Stimulated activated CD4-positive, alpha-beta T cell treated with anti-CD3 and anti-CD28 coated beads, Interleukin-1b, Interleukin-23, amount 100 ng/mL, for 4 hours (primary cell): Measurements from ENCODE around the gene PMF1.
A peak's percentile ranks its signal among the peaks of the same experiment; 100 is the strongest.
"Not testable (repeated sequence)": the region's sequence is repeated elsewhere in the genome, so short reads cannot be mapped to it uniquely, and the experiment has no call there.

Source experiments
- DNase-seq, 2 donors: peaks; one replicate each; pipeline ENCODE4 v3.0.0-alpha.2; 2020; ENCODE audit warnings: low read depth in 2 of 2

The PMF1 gene

GRCh38 chr1:156196445-156196844 lies 16.4 kb upstream of the PMF1 start:
- no peak for DNase-seq

- no peak for DNase-seq
These were observed 13.9 kb upstream of the PMF1 start for GRCh38 chr1:156198831-156199349.

- DNase-seq = no peak
These were observed 12.8 kb upstream of the PMF1 start for GRCh38 chr1:156200044-156200443.

- no peak for DNase-seq
These were observed 9.5 kb upstream of the PMF1 start for GRCh38 chr1:156203331-156203730.

GRCh38 chr1:156204686-156205085 lies 8.1 kb upstream of the PMF1 start:
- DNase-seq = no peak

GRCh38 chr1:156211243-156211642 lies 1.6 kb upstream of the PMF1 start:
- no peak for DNase-seq

GRCh38 chr1:156212130-156212529 lies 677 bp upstream of the PMF1 start:
- DNase-seq = no peak

GRCh38 chr1:156213644-156213966 lies 798 bp downstream of the PMF1 start:
- DNase-seq = no peak

GRCh38 chr1:156214024-156214748 lies 1.4 kb downstream of the PMF1 start:
- DNase-seq = no peak

- DNase-seq = not testable (repeated sequence)
These were observed 3.7 kb downstream of the PMF1 start for GRCh38 chr1:156216361-156217086.

- peak in 1 of 2 donors; percentile 46 for DNase-seq
These were observed 5.1 kb downstream of the PMF1 start for GRCh38 chr1:156217871-156218270.

GRCh38 chr1:156220226-156220625 lies 7.4 kb downstream of the PMF1 start:
- no peak for DNase-seq

- DNase-seq = no peak
These were observed 9.3 kb downstream of the PMF1 start for GRCh38 chr1:156221986-156222692.

GRCh38 chr1:156225677-156226014 lies 12.8 kb downstream of the PMF1 start:
- DNase-seq = no peak

- no peak for DNase-seq
These were observed 13.3 kb downstream of the PMF1 start for GRCh38 chr1:156226116-156226538.

- no peak for DNase-seq
These were observed 14.0 kb downstream of the PMF1 start for GRCh38 chr1:156226782-156227181.

- no peak for DNase-seq
These were observed 15.7 kb downstream of the PMF1 start for GRCh38 chr1:156228501-156228900.

- no peak for DNase-seq
These were observed 17.1 kb downstream of the PMF1 start for GRCh38 chr1:156229809-156230472.

GRCh38 chr1:156230473-156230837 lies 17.6 kb downstream of the PMF1 start:
- no peak for DNase-seq

GRCh38 chr1:156232201-156232894 lies 19.5 kb downstream of the PMF1 start:
- no peak for DNase-seq

- no peak for DNase-seq
These were observed 20.8 kb downstream of the PMF1 start for GRCh38 chr1:156233426-156234127.
